OCI-LY3 (cell line): Measurements from ENCODE around the gene PIK3CB.

ENCODE experiments used
- CTCF ChIP-seq: fragments of 200-600, 300-600 bp; sonication (generic); IDR thresholded peaks from 2 replicates; pipeline ENCODE4 v1.5.1; 2014; ENCODE audit warnings: antibody characterized with exemption, low read length, low read depth
- EZH2phosphoT487 ChIP-seq: fragments of 200-600 bp; shearing (Covaris generic); IDR thresholded peaks from 2 replicates; pipeline ENCODE4 v1.6.1; 2018; ENCODE audit warnings: antibody characterized with exemption, mixed run types, low read depth

GRCh38 chr3:138873471-138874278 is 38.9 kb upstream of the PIK3CB start:
- no peak for TF ChIP-seq CTCF
- no peak for TF ChIP-seq EZH2phosphoT487
